SK-N-MC (cell line): ENCODE data around the gene PCYOX1L.
"Not testable (repeated sequence)": the region's sequence is repeated elsewhere in the genome, so short reads cannot be mapped to it uniquely, and the experiment has no call there.

ENCODE experiments used
- DNase-seq: peaks from one replicate; pipeline ENCODE4 v3.0.0-alpha.2; 2011; ENCODE audit warnings: low read depth, low spot score
- H3K27ac ChIP-seq: fragments of 200-600 bp; sonication (generic); 2 replicates; pipeline ENCODE4 v1.5.1; 2016; ENCODE audit warnings: mixed run types
- H3K36me3 ChIP-seq: fragments of 200-600 bp; sonication (generic); 2 replicates; pipeline ENCODE4 v1.6.1; 2017; ENCODE audit warnings: antibody characterized with exemption, low read length, mixed read lengths; ENCODE audit not compliant: insufficient read depth
- H3K4me3 ChIP-seq: fragments of 200-600 bp; sonication (generic); 2 replicates; pipeline ENCODE4 v1.5.1; 2016
- H3K9ac ChIP-seq: fragments of 200-600 bp; sonication (generic); 2 replicates; pipeline ENCODE4 v1.8.0; 2017; ENCODE audit warnings: mixed run types, mixed read lengths; ENCODE audit not compliant: insufficient read length
- H3K9me3 ChIP-seq: fragments of 200-600 bp; sonication (generic); 2 replicates; pipeline ENCODE4 v1.6.1; 2017; ENCODE audit warnings: low read depth, mild to moderate bottlenecking, antibody characterized with exemption, low read length, moderate library complexity, mixed read lengths
- EZH2 ChIP-seq: fragments of 200-600 bp; sonication (generic); IDR thresholded peaks from one replicate; pipeline ENCODE4 v1.6.1; 2017; ENCODE audit warnings: antibody characterized with exemption
- FOXP2 ChIP-seq: optimal IDR thresholded peaks from 2 replicates; pipeline ENCODE3; 2011; ENCODE audit warnings: mild to moderate bottlenecking, moderate library complexity; ENCODE audit not compliant: insufficient read depth; ENCODE audit errors: extremely low read length, control extremely low read depth
- POLR2AphosphoS5 ChIP-seq: IDR thresholded peaks from 2 replicates; pipeline ENCODE4 v1.6.1; 2012; ENCODE audit warnings: mild to moderate bottlenecking, low read depth, low read length, borderline replicate concordance

The PCYOX1L gene

GRCh38 chr5:149397530-149397929 lies 39.7 kb downstream of the PCYOX1L start:
- no peak overlapping the region for H3K4me3 ChIP-seq
- H3K27ac ChIP-seq: no peak overlapping the region
- H3K36me3 ChIP-seq: no peaks in the 10 kb centered on the region
- TF ChIP-seq FOXP2 (no peak), EZH2 (no peak), POLR2AphosphoS5 (no peak)
- H3K9ac ChIP-seq: no peak overlapping the region
- DNase-seq: no peak
- H3K9me3 ChIP-seq: no peaks in the 10 kb centered on the region

- not testable (repeated sequence) for DNase-seq, H3K27ac ChIP-seq, H3K9ac ChIP-seq
Measured at GRCh38 chr5:149398747-149399266, 41.0 kb downstream of the PCYOX1L start.

GRCh38 chr5:149399775-149400174 lies 41.9 kb downstream of the PCYOX1L start:
- no peak for TF ChIP-seq FOXP2
- TF ChIP-seq EZH2: no peak
- no peak for TF ChIP-seq POLR2AphosphoS5
- no peaks in the 10 kb centered on the region for H3K36me3 ChIP-seq
- H3K9me3 ChIP-seq: no peaks in the 10 kb centered on the region
- H3K27ac ChIP-seq: no peak overlapping the region
- no peak overlapping the region for H3K4me3 ChIP-seq
- DNase-seq: no peak
- no peak overlapping the region for H3K9ac ChIP-seq

More at GRCh38 chr5:149398747-149399266, 41.0 kb downstream of the PCYOX1L start:
- H3K36me3 ChIP-seq, H3K9me3 ChIP-seq, H3K4me3 ChIP-seq: not testable (repeated sequence)

GRCh38 chr5:149400304-149400703 lies 42.5 kb downstream of the PCYOX1L start:
- Histone ChIP-seq H3K36me3 (no peaks in the 10 kb centered on the region), H3K27ac (no peak overlapping the region), H3K9ac (no peak overlapping the region), H3K4me3 (no peak overlapping the region), H3K9me3 (no peaks in the 10 kb centered on the region)
- TF ChIP-seq FOXP2: no peak
- no peak for TF ChIP-seq POLR2AphosphoS5
- TF ChIP-seq EZH2: no peak
- DNase-seq: no peak

GRCh38 chr5:149401051-149401450 lies 43.2 kb downstream of the PCYOX1L start:
- no peak overlapping the region for H3K4me3 ChIP-seq
- H3K36me3 ChIP-seq: no peaks in the 10 kb centered on the region
- no peak overlapping the region for H3K27ac ChIP-seq
- no peak for TF ChIP-seq EZH2
- no peak for TF ChIP-seq POLR2AphosphoS5
- TF ChIP-seq FOXP2: no peak
- no peak overlapping the region for H3K9ac ChIP-seq
- no peak for DNase-seq
- H3K9me3 ChIP-seq: no peaks in the 10 kb centered on the region

- no peak for DNase-seq
- no peaks in the 10 kb centered on the region for H3K36me3 ChIP-seq
- TF ChIP-seq POLR2AphosphoS5 (no peak), EZH2 (no peak), FOXP2 (no peak)
- no peak overlapping the region for H3K4me3 ChIP-seq
- H3K27ac ChIP-seq: no peak overlapping the region
- no peaks in the 10 kb centered on the region for H3K9me3 ChIP-seq
- H3K9ac ChIP-seq: no peak overlapping the region
Measured at GRCh38 chr5:149402291-149402690, 44.4 kb downstream of the PCYOX1L start.

- peak overlapping the region; percentile 69 for H3K27ac ChIP-seq
- TF ChIP-seq FOXP2: no peak
- TF ChIP-seq EZH2: no peak
- no peak for TF ChIP-seq POLR2AphosphoS5
- H3K9ac ChIP-seq: no peak overlapping the region
- H3K9me3 ChIP-seq: no peaks in the 10 kb centered on the region
- DNase-seq: peak; percentile 24
- no peaks in the 10 kb centered on the region for H3K36me3 ChIP-seq
- 0 out of 2 replicates have a peak overlapping the region, but pooled peaks have one; percentile 4 for H3K4me3 ChIP-seq
Measured at GRCh38 chr5:149403923-149404745, 46.3 kb downstream of the PCYOX1L start.

- H3K9me3 ChIP-seq: no peaks in the 10 kb centered on the region
- H3K36me3 ChIP-seq: no peaks in the 10 kb centered on the region
- no peak overlapping the region for H3K4me3 ChIP-seq
- H3K9ac ChIP-seq: no peak overlapping the region
- no peak for DNase-seq
- H3K27ac ChIP-seq: peak overlapping the region; percentile 69
- TF ChIP-seq POLR2AphosphoS5 (no peak), FOXP2 (no peak), EZH2 (no peak)
Measured at GRCh38 chr5:149404746-149405549, 47.1 kb downstream of the PCYOX1L start.
